ENCODE results near the gene TAPT1. TPM values are rescaled to one million over a fixed set of nuclear protein-coding genes. Genes with fewer than 3 reads are reported as not detected.

Gene TAPT1, protein sequence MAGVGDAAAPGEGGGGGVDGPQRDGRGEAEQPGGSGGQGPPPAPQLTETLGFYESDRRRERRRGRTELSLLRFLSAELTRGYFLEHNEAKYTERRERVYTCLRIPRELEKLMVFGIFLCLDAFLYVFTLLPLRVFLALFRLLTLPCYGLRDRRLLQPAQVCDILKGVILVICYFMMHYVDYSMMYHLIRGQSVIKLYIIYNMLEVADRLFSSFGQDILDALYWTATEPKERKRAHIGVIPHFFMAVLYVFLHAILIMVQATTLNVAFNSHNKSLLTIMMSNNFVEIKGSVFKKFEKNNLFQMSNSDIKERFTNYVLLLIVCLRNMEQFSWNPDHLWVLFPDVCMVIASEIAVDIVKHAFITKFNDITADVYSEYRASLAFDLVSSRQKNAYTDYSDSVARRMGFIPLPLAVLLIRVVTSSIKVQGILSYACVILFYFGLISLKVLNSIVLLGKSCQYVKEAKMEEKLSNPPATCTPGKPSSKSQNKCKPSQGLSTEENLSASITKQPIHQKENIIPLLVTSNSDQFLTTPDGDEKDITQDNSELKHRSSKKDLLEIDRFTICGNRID
- total RNA-seq (2014; rRNA removed; shearing (Covaris generic)) (9.9 and 10.4 TPM in 2 replicates), polyA plus RNA-seq (2016; fragmentation: Nextera tagmentation; extraction: Ambion mirVana) (3.6 TPM in 2 replicates)
- long read RNA-seq, result 0 reads

DNA sequence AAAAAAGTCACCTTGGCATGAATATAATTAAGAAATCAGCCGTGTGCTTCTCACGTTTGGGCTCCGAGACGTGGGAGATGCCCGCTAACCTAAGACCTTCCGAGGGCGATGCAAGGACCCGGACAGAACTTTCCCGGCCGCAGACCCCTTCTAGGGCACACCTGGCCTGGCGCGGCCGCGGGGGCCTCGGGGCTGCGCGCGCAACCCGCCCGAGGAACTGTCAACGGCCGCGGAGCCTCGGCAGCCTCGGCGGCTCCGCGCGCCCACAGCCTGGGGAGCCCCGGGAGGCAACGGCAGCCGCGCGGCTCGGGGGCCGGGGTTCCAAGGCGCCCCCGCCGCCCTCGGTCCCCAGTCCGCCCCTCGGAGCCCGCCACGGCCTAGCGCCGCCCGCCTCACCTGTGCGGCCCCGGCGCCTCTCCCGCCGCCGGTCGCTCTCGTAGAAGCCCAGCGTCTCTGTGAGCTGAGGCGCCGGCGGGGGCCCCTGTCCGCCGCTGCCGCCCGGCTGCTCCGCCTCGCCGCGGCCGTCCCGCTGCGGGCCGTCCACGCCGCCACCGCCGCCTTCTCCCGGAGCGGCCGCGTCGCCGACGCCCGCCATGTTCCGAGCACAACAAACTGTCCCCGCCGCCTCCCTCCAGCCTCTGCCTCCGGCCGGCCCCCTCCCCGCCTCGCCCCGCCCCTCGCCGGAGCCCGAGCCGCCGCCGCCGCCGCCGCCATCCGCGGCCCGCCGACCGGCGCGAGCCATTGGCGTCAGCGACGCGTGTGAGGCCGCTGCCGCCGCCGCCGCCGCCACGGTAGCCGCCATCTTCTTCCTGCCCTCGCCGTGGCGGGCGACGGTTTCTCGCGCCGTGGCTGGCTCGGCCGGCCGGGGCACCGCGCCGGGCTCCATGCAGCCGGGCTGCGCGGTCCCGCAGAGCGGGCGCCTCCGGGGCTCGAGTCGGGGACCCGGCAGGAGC, at the start of gene TAPT1:
TSS of gene TAPT1 (minus strand) at position 609 of the 953 bp plus-strand sequence. CDS start at position 595, 14 bp downstream.
- TF ChIP-seq POLR2AphosphoS5 (IDR thresholded peaks at IDR 0.05; ENCODE audit: low read depth), result peak; percentile 63
- peak; percentile 82 for TF ChIP-seq CREB1 (CRISPR knock-in tag; IDR thresholded peaks at IDR 0.05; ENCODE audit: low read depth)
- no peak for TF ChIP-seq EZH2 (IDR thresholded peaks at IDR 0.05; ENCODE audit: low read depth, unreplicated experiment)
- no peaks in the 10 kb centered on the region for H3K9me3 Mint-ChIP-seq
- DNase-seq (ENCODE audit: low spot score), result peak; percentile 81
- Histone ChIP-seq H3K27me3 (ENCODE audit: insufficient read depth) (no peaks in the 10 kb centered on the region), H3K27ac (ENCODE audit: low read depth) (peak within 1 kb of the TSS; percentile 51), H2AFZ (no peak within 1 kb of the TSS), H3K79me2 (replicated peaks; ENCODE audit: insufficient read depth) (peaks cover 42% of the 10 kb centered on the region), H3K36me3 (ENCODE audit: insufficient read depth) (no peaks in the 10 kb centered on the region), H3F3A (replicated peaks; ENCODE audit: low read depth) (no peaks in the 10 kb centered on the region), H3K4me1 (ENCODE audit: insufficient read depth) (peaks cover 25% of the 10 kb centered on the region), H4K20me1 (replicated peaks; ENCODE audit: insufficient read depth) (0 out of 2 replicates have a peak, but pooled peaks cover 3% of the 10 kb centered on the region), H3K9me2 (ENCODE audit: insufficient read depth) (no peaks in the 10 kb centered on the region), H3K4me3 (peak within 1 kb of the TSS; percentile 77), H3K4me2 (peak within 1 kb of the TSS; percentile 91)
- peaks cover 54% of the 10 kb centered on the region for H3K4me1 Mint-ChIP-seq
- peak within 1 kb of the TSS; percentile 95 for H3K4me3 Mint-ChIP-seq
- H3K27ac Mint-ChIP-seq, result peak within 1 kb of the TSS; percentile 98
- peaks cover 12% of the 10 kb centered on the region for H3K27me3 Mint-ChIP-seq (ENCODE audit: insufficient read depth, low read depth, poor library complexity)
- ATAC-seq, result peak; percentile 75
- H3K36me3 Mint-ChIP-seq (ENCODE audit: low read depth), result no peaks in the 10 kb centered on the region

DNA sequence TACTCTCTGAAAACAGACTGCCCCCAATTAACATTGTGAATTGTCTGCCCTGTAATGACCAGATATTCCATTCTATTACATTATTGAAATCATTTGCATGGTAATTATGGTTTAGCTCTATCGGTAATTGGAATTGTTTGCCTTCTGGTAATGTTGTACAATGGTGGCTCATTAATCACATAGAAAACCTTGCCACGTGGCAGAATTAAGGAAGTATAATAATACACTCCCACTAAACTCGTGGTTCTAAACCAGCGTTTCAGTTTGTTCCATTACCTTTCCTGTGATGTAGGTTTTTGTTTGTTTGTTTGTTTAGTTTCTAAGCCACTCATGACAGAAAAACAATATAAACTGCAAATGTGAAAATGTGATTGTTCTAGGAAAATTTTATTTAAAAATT, 45.1 kb upstream of the TAPT1 start:
- H3K4me1 ChIP-seq (ENCODE audit: insufficient read depth), result no peaks in the 10 kb centered on the region
- H3K36me3 ChIP-seq (ENCODE audit: insufficient read depth), result no peaks in the 10 kb centered on the region
- DNase-seq (ENCODE audit: low spot score) (no peak), ATAC-seq (no peak)
- Mint-ChIP-seq H3K27me3 (ENCODE audit: insufficient read depth, low read depth, poor library complexity) (peaks cover 3% of the 10 kb centered on the region), H3K4me3 (no peak overlapping the region), H3K9me3 (peaks cover 12% of the 10 kb centered on the region), H3K4me1 (no peaks in the 10 kb centered on the region; the same call in 2 of the 3 replicates), H3K36me3 (ENCODE audit: low read depth) (peaks cover 10% of the 10 kb centered on the region), H3K27ac (no peak overlapping the region)
- H4K20me1 ChIP-seq (replicated peaks; ENCODE audit: insufficient read depth), result no peaks in the 10 kb centered on the region
- H3K4me2 ChIP-seq, result no peak overlapping the region
- H3K79me2 ChIP-seq (replicated peaks; ENCODE audit: insufficient read depth), result no peaks in the 10 kb centered on the region
- no peak overlapping the region for H2AFZ ChIP-seq
- H3K27me3 ChIP-seq (ENCODE audit: insufficient read depth), result no peaks in the 10 kb centered on the region
- no peak overlapping the region for H3K27ac ChIP-seq (ENCODE audit: low read depth)
- no peak for TF ChIP-seq JUNB (IDR thresholded peaks at IDR 0.05; ENCODE audit: unreplicated experiment)
- no peak for TF ChIP-seq ZNF114 (CRISPR knock-in tag; IDR thresholded peaks at IDR 0.05)
- TF ChIP-seq, protein P1, sequence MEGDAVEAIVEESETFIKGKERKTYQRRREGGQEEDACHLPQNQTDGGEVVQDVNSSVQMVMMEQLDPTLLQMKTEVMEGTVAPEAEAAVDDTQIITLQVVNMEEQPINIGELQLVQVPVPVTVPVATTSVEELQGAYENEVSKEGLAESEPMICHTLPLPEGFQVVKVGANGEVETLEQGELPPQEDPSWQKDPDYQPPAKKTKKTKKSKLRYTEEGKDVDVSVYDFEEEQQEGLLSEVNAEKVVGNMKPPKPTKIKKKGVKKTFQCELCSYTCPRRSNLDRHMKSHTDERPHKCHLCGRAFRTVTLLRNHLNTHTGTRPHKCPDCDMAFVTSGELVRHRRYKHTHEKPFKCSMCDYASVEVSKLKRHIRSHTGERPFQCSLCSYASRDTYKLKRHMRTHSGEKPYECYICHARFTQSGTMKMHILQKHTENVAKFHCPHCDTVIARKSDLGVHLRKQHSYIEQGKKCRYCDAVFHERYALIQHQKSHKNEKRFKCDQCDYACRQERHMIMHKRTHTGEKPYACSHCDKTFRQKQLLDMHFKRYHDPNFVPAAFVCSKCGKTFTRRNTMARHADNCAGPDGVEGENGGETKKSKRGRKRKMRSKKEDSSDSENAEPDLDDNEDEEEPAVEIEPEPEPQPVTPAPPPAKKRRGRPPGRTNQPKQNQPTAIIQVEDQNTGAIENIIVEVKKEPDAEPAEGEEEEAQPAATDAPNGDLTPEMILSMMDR (conservative IDR thresholded peaks at IDR 0.05; ENCODE audit: low read depth in 2 of 2), result no peak
- no peak for TF ChIP-seq EZH2phosphoT487 (IDR thresholded peaks at IDR 0.05; ENCODE audit: unreplicated experiment)
- H3K4me3 ChIP-seq, result no peak overlapping the region
- H3K9me2 ChIP-seq (ENCODE audit: insufficient read depth), result no peaks in the 10 kb centered on the region; the same call in none of the 2 replicates
- no peaks in the 10 kb centered on the region for H3F3A ChIP-seq (replicated peaks; ENCODE audit: low read depth)

All from GM23338 (cell line).